Measurements from ENCODE around the gene LYPD6.

- TF ChIP-seq, protein P1, sequence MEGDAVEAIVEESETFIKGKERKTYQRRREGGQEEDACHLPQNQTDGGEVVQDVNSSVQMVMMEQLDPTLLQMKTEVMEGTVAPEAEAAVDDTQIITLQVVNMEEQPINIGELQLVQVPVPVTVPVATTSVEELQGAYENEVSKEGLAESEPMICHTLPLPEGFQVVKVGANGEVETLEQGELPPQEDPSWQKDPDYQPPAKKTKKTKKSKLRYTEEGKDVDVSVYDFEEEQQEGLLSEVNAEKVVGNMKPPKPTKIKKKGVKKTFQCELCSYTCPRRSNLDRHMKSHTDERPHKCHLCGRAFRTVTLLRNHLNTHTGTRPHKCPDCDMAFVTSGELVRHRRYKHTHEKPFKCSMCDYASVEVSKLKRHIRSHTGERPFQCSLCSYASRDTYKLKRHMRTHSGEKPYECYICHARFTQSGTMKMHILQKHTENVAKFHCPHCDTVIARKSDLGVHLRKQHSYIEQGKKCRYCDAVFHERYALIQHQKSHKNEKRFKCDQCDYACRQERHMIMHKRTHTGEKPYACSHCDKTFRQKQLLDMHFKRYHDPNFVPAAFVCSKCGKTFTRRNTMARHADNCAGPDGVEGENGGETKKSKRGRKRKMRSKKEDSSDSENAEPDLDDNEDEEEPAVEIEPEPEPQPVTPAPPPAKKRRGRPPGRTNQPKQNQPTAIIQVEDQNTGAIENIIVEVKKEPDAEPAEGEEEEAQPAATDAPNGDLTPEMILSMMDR (IDR thresholded peaks at IDR 0.05; ENCODE audit: borderline replicate concordance, extremely low read depth, low read length, poor library complexity, severe bottlenecking), result no peak
- TF ChIP-seq EZH2 (IDR thresholded peaks at IDR 0.05; ENCODE audit: borderline replicate concordance, low read depth, low read length, severe bottlenecking), result no peak
These were observed 39.7 kb upstream of the LYPD6 start for GRCh38 chr2:149290662-149291061.
